OCI-LY7 (cell line): Measurements from ENCODE around the gene DRC7. TPM values are rescaled to one million over a fixed set of nuclear protein-coding genes. Genes with fewer than 3 reads are reported as not detected.

ENCODE experiments used
- BruUV-seq: library from RNA; stranded (reverse); fragments of 400-500 nt; replicated peaks from 2 replicates; lab custom pipeline; 2021; lab: Mats Ljungman, UMichigan
- CTCF ChIA-PET: fragments of 300-600 bp; sonication (Branson Sonifier 250); formaldehyde crosslinking; loops from one replicate; lab custom pipeline; 2022; ENCODE audit warnings: antibody characterized with exemption; ENCODE audit not compliant: unreplicated experiment; lab: Charles Lee
- POLR2A ChIA-PET: fragments of 300-600 bp; sonication (Branson Sonifier 250); formaldehyde crosslinking; loops from one replicate; lab custom pipeline; 2022; ENCODE audit warnings: antibody characterized with exemption; lab: Charles Lee
- DNase-seq: peaks from one replicate; pipeline ENCODE4 v3.0.0-alpha.2; 2015; ENCODE audit warnings: low spot score
- H2AFZ ChIP-seq: fragments of 200-600 bp; sonication (generic), shearing (Covaris generic); 2 replicates; pipeline ENCODE4 v1.6.1; 2014; ENCODE audit warnings: mild to moderate bottlenecking, antibody characterized with exemption, low read length, moderate library complexity
- H3K27ac ChIP-seq: fragments of 200-600 bp; sonication (generic); 2 replicates; pipeline ENCODE4 v1.5.1; 2014; ENCODE audit warnings: mixed run types, low read depth, mild to moderate bottlenecking, moderate library complexity, low read length, inconsistent platforms; ENCODE audit not compliant: poor library complexity, severe bottlenecking
- H3K36me3 ChIP-seq: fragments of 200-600 bp; sonication (generic); 2 replicates; pipeline ENCODE4 v1.6.1; 2014; ENCODE audit warnings: mild to moderate bottlenecking, antibody characterized with exemption, low read length, moderate library complexity, mixed read lengths; ENCODE audit not compliant: insufficient read depth
- H3K4me1 ChIP-seq: fragments of 200-600 bp; sonication (generic); 2 replicates; pipeline ENCODE4 v1.5.1; 2014; ENCODE audit warnings: mild to moderate bottlenecking, low read length; ENCODE audit not compliant: insufficient read depth, poor library complexity, severe bottlenecking
- H3K4me2 ChIP-seq: fragments of 200-600 bp; sonication (generic); 2 replicates; pipeline ENCODE4 v1.6.1; 2014; ENCODE audit warnings: mild to moderate bottlenecking, low read length
- H3K4me3 ChIP-seq: fragments of 200-600 bp; sonication (generic); 2 replicates; pipeline ENCODE4 v1.5.1; 2014; ENCODE audit warnings: mild to moderate bottlenecking, low read depth, low read length; ENCODE audit not compliant: poor library complexity, severe bottlenecking
- H3K79me2 ChIP-seq: fragments of 200-600 bp; sonication (generic); 2 replicates; pipeline ENCODE4 v1.6.1; 2016; ENCODE audit warnings: low read depth, mild to moderate bottlenecking, low read length, moderate library complexity, mixed read lengths; ENCODE audit not compliant: insufficient read depth
- H3K9me2 ChIP-seq: fragments of 200-600 bp; sonication (generic); 2 replicates; pipeline ENCODE4 v1.6.1; 2016; ENCODE audit warnings: mild to moderate bottlenecking, low read length, mixed read lengths; ENCODE audit not compliant: insufficient read depth
- H3K9me3 ChIP-seq: fragments of 200-600 bp; sonication (generic); 2 replicates; pipeline ENCODE4 v1.6.1; 2014; ENCODE audit warnings: mild to moderate bottlenecking, mixed run types, low read length, mixed read lengths
- H4K20me1 ChIP-seq: fragments of 200-600 bp; sonication (generic); 2 replicates; pipeline ENCODE4 v1.6.1; 2014; ENCODE audit warnings: mild to moderate bottlenecking, antibody characterized with exemption, low read length, moderate library complexity, mixed read lengths; ENCODE audit not compliant: insufficient read depth
- EZH2phosphoT487 ChIP-seq: fragments of 200-600 bp; sonication (generic); IDR thresholded peaks from 2 replicates; pipeline ENCODE4 v1.6.1; 2018; ENCODE audit warnings: low read depth, borderline replicate concordance, mild to moderate bottlenecking, mixed run types, antibody characterized with exemption, low read length, moderate library complexity, mixed read lengths
- intact Hi-C: fragments of 100-400 bp; cut with micrococcal nuclease; formaldehyde crosslinking; loops from one replicate; pipeline ENCODE4 v1.10.0; 2022; ENCODE audit not compliant: unreplicated experiment
- total RNA-seq, 2 experiments: library from RNA; depleted of rRNA in 1 of 2; stranded (reverse); fragments of >200 nt in 1 of 2; shearing (Covaris generic) in 1 of 2; gene quantifications; 2 replicates each; pipeline ENCODE4 v1.2.3, GENCODE V29; 2014 to 2022
- TF ChIP-seq, protein P1 (sequence below): fragments of 200-600 bp; sonication (generic); conservative IDR thresholded peaks from 2 replicates; pipeline ENCODE4 v1.5.1; 2014; ENCODE audit warnings: mild to moderate bottlenecking, antibody characterized with exemption, low read length, moderate library complexity, mixed read lengths

Gene DRC7
- total RNA-seq, 2 experiments from 2014 or later = 0.44 to 0.46 TPM

DNA sequence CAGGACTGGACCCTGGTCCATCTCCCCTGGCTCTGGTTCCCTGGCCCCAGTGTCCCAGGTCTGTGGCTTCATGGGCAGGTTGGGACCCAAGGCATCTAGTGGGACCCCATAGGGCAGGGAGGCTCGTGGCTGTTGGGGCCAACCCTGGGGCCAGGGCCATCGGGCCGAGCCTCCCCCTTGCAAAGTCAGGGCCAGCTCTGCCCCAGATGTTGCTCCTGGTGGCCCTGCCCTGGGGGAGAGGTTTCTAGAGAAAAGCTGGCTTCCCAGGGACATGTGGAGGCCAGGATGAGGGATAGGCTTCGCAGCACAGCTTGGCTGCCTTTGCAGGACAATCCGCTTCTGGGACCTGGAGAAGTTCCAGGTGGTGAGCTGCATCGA lies 57.6 kb downstream of the DRC7 start:
- intact Hi-C loops = no loop called here
- Histone ChIP-seq H4K20me1 (no peaks in the 10 kb centered on the region), H3K4me1 (no peaks in the 10 kb centered on the region), H3K27ac (no peak overlapping the region), H3K4me2 (no peak overlapping the region), H2AFZ (no peak overlapping the region), H3K36me3 (peaks cover 8% of the 10 kb centered on the region; the same call in 1 of the 2 replicates), H3K4me3 (no peak overlapping the region), H3K9me2 (no peaks in the 10 kb centered on the region), H3K9me3 (no peaks in the 10 kb centered on the region), H3K79me2 (no peaks in the 10 kb centered on the region)
- no peak for DNase-seq
- CTCF ChIA-PET = no interaction called here
- BruUV-seq = no TSS peak
- POLR2A ChIA-PET = no interaction called here
- TF ChIP-seq, protein P1, sequence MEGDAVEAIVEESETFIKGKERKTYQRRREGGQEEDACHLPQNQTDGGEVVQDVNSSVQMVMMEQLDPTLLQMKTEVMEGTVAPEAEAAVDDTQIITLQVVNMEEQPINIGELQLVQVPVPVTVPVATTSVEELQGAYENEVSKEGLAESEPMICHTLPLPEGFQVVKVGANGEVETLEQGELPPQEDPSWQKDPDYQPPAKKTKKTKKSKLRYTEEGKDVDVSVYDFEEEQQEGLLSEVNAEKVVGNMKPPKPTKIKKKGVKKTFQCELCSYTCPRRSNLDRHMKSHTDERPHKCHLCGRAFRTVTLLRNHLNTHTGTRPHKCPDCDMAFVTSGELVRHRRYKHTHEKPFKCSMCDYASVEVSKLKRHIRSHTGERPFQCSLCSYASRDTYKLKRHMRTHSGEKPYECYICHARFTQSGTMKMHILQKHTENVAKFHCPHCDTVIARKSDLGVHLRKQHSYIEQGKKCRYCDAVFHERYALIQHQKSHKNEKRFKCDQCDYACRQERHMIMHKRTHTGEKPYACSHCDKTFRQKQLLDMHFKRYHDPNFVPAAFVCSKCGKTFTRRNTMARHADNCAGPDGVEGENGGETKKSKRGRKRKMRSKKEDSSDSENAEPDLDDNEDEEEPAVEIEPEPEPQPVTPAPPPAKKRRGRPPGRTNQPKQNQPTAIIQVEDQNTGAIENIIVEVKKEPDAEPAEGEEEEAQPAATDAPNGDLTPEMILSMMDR = no peak
- no peak for TF ChIP-seq EZH2phosphoT487

DNA sequence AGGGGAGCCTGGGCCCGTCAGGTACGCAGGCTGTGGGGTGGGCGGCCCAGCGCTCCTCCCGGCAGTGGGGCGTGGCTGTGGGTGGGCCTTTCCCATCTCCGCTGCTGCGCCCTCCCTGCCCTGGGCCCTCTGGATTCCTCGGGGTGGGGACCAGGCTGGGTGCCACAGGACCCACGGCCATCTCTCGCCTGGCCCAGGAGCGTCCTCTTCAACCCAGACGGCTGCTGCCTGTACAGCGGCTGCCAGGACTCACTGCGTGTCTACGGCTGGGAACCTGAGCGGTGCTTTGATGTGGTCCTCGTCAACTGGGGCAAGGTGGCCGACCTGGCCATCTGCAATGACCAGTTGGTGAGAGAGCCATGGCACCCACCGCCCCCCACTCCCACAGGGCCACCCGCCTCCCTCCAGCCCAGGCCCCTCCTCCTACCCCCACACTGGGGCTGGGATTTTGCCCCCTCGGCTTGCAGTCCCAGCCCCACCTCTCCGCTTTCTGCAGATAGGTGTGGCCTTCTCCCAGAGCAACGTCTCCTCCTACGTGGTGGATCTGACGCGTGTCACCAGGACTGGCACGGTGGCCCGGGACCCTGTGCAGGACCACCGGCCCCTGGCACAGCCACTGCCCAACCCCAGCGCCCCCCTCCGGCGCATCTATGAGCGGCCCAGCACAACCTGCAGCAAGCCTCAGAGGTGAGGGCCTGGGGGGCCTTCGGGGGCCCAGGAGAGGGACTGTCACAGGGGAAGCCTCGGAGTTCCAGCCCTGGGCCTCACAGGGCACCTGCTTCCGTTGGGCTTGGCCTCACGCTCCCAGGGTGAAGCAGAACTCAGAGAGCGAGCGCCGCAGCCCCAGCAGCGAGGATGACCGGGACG lies 58.2 kb downstream of the DRC7 start:
- Histone ChIP-seq H3K9me2 (no peaks in the 10 kb centered on the region), H3K4me1 (no peaks in the 10 kb centered on the region), H3K4me3 (no peak overlapping the region), H3K36me3 (peaks cover 8% of the 10 kb centered on the region; the same call in 1 of the 2 replicates), H3K4me2 (no peak overlapping the region), H2AFZ (no peak overlapping the region), H3K9me3 (no peaks in the 10 kb centered on the region), H3K27ac (no peak overlapping the region), H3K79me2 (no peaks in the 10 kb centered on the region), H4K20me1 (no peaks in the 10 kb centered on the region)
- POLR2A ChIA-PET = no interaction called here
- no peak for DNase-seq
- BruUV-seq = no TSS peak
- CTCF ChIA-PET = no interaction called here
- no peak for TF ChIP-seq EZH2phosphoT487
- TF ChIP-seq, protein P1 = no peak
- intact Hi-C loops = no loop called here
